HG03060 (cell line): ENCODE measurements around the gene SOX13.

ENCODE experiments used
- ATAC-seq: cut with Tn5 transposase; IDR thresholded peaks from one replicate; pipeline ENCODE4 v1.9.1; 2021; ENCODE audit warnings: low read depth, moderate number of reproducible peaks; ENCODE audit not compliant: unreplicated experiment

The SOX13 gene

GRCh38 chr1:204128464-204128963 is 55.6 kb downstream of the SOX13 start:
- ATAC-seq, result no peak

GRCh38 chr1:204128964-204129896 is 56.3 kb downstream of the SOX13 start:
- no peak for ATAC-seq

- ATAC-seq, result no peak
Measured at GRCh38 chr1:204130178-204130577, 57.3 kb downstream of the SOX13 start.

- ATAC-seq, result no peak
Measured at GRCh38 chr1:204130981-204131892, 58.3 kb downstream of the SOX13 start.

- ATAC-seq, result no peak
Measured at GRCh38 chr1:204131978-204132377, 59.1 kb downstream of the SOX13 start.

- ATAC-seq, result no peak
Measured at GRCh38 chr1:204132718-204133117, 59.8 kb downstream of the SOX13 start.

- no peak for ATAC-seq
Measured at GRCh38 chr1:204134103-204134502, 61.2 kb downstream of the SOX13 start.

- ATAC-seq, result no peak
Measured at GRCh38 chr1:204136814-204137213, 63.9 kb downstream of the SOX13 start.

GRCh38 chr1:204139088-204139487 is 66.2 kb downstream of the SOX13 start:
- no peak for ATAC-seq

GRCh38 chr1:204139952-204140351 is 67.0 kb downstream of the SOX13 start:
- no peak for ATAC-seq

GRCh38 chr1:204141131-204141530 is 68.2 kb downstream of the SOX13 start:
- ATAC-seq, result no peak

- no peak for ATAC-seq
Measured at GRCh38 chr1:204142032-204142974, 69.4 kb downstream of the SOX13 start.

GRCh38 chr1:204143276-204144041 is 70.5 kb downstream of the SOX13 start:
- no peak for ATAC-seq

- ATAC-seq, result no peak
Measured at GRCh38 chr1:204145033-204145504, 72.2 kb downstream of the SOX13 start.

- ATAC-seq, result no peak
Measured at GRCh38 chr1:204146309-204146708, 73.4 kb downstream of the SOX13 start.

- no peak for ATAC-seq
Measured at GRCh38 chr1:204146965-204147364, 74.0 kb downstream of the SOX13 start.

- no peak for ATAC-seq
Measured at GRCh38 chr1:204147406-204148383, 74.8 kb downstream of the SOX13 start.

- no peak for ATAC-seq
Measured at GRCh38 chr1:204149107-204149506, 76.2 kb downstream of the SOX13 start.
